HG02870 (cell line): ENCODE results near the gene PCDHGA11.
"Not testable (repeated sequence)": the region's sequence is repeated elsewhere in the genome, so short reads cannot be mapped to it uniquely, and the experiment has no call there.

Source experiments
- ATAC-seq: cut with Tn5 transposase; IDR thresholded peaks from one replicate; pipeline ENCODE4 v1.9.1; 2021; ENCODE audit warnings: mild to moderate bottlenecking, moderate library complexity; ENCODE audit not compliant: unreplicated experiment

The PCDHGA11 gene

DNA sequence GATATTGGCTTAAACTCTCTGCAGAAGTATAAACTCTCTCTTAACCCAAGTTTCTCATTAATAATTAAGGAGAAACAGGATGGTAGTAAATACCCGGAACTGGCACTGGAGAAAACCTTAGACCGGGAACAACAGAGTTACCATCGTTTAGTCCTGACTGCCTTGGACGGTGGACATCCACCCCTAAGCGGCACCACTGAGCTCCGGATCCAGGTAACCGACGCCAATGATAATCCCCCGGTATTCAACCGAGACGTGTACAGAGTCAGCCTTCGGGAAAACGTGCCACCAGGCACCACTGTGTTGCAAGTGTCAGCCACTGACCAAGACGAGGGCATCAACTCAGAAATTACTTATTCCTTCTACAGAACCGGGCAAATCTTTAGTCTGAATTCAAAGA, 22.2 kb upstream of the PCDHGA11 start:
- ATAC-seq = no peak

GRCh38 chr5:141399555-141400258, 21.1 kb upstream of the PCDHGA11 start:
- no peak for ATAC-seq

DNA sequence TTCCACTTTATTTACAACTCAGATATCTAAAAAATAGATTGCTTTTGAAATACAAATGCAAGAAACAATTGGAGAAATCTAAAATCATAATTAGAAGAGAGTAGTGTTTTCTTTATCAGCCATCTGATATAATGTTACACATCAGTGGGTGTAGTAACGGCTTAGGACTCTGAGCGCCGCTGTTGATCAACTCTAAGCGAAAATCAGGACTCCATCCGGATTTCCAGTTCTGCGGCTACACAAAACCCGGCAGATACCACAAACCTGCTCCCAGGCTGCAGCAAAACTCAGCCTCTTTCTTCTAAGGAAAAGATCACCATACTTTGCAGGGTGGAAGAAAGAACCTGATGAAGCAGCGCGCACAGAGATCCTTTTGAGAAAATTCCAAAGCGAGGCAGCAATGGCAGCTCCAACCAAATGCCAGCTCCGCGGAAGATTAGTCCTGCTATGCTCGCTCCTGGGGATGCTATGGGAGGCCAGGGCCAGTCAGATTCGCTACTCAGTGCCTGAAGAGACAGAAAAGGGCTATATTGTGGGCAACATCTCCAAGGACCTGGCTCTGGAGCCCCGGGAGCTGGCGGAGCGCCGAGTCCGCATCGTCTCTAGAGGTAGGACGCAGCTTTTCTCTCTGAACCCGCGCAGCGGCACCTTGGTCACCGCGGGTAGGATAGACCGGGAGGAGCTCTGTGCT, 18.2 kb upstream of the PCDHGA11 start, which contains the start of gene PCDHGA9:
TSS of gene PCDHGA9 (plus strand) at position 226 of the 691 bp plus-strand sequence. CDS start at position 401, 175 bp downstream.
- ATAC-seq = no peak

- no peak for ATAC-seq
Measured at GRCh38 chr5:141403387-141403786, 17.5 kb upstream of the PCDHGA11 start.

DNA sequence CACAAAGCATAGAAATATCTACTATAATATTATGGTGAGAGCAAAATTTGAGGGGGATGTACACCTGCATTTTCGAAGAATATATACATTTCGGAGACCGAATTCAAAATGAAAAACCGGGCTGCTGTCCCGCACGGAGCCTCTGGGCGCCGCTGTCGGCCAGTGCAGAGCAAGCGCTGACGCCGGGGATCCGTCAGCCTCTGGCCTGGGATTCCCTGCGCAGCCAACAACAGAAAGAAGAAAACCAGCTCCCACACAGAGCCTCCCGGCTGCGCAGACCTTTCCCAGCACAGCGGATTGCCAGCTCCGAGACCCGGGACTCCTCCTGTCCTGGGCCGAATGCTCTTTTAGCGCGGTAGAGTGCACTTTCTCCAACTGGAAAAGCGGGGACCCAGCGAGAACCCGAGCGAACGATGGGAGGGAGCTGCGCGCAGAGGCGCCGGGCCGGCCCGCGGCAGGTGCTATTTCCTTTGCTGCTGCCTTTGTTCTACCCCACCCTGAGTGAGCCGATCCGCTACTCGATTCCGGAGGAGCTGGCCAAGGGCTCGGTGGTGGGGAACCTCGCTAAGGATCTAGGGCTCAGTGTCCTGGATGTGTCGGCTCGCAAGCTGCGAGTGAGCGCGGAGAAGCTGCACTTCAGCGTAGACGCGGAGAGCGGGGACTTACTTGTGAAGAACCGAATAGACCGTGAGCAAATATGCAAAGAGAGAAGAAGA, 12.9 kb upstream of the PCDHGA11 start, which contains the start of gene PCDHGB6:
TSS of gene PCDHGB6 (plus strand) at position 232 of the 716 bp plus-strand sequence. CDS start at position 414, 182 bp downstream.
- peak; percentile 69 for ATAC-seq

- ATAC-seq = no peak
Measured at GRCh38 chr5:141409598-141410306, 11.1 kb upstream of the PCDHGA11 start.

DNA sequence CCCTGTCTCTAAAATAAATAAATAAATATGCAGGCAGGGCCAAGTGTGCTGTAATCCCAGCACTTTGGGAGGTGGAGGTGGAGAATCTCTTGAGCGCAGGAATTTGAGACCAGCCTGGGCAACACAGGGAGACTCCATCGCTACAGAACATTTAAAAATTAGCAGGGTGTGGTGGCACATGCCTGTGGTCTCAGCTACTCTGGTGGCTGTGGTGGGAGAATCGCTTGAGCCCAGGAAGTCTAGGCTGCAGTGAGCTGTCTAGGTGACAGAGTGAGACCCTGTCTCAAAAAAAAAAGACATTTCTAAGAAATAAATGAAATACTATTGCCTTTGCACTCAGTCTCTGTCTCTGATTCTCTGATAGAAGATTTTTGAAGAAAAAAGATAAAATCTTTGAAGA, 9.3 kb upstream of the PCDHGA11 start:
- no peak for ATAC-seq

DNA sequence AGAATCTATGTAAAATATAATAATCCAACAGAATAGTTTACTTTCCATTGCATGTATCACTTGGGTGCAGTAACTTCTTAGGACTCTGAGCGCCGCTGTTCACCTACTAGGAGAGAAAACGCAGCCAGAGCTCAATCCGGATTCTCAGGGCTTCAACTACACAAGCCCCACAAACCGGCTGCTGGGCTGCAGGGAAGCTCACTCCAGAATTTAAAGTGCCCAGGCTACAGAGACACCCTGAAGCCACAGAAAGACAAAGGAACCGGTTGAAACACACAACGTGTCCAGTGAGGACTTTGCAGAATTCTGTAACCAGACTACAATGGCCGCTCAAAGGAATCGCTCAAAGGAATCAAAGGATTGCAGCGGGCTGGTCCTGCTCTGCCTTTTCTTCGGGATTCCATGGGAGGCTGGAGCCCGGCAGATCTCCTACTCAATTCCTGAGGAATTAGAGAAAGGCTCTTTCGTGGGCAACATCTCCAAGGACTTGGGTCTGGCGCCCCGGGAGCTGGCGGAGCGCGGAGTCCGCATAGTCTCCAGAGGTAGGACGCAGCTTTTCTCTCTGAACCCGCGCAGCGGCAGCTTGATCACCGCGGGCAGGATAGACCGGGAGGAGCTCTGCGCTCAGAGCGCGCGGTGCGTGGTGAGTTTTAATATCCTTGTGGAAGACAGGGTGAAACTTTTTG, 7.9 kb upstream of the PCDHGA11 start, which contains the start of gene PCDHGA10:
TSS of gene PCDHGA10 (plus strand) at position 134 of the 686 bp plus-strand sequence. CDS start at position 323, 189 bp downstream.
- peak; percentile 82 for ATAC-seq

DNA sequence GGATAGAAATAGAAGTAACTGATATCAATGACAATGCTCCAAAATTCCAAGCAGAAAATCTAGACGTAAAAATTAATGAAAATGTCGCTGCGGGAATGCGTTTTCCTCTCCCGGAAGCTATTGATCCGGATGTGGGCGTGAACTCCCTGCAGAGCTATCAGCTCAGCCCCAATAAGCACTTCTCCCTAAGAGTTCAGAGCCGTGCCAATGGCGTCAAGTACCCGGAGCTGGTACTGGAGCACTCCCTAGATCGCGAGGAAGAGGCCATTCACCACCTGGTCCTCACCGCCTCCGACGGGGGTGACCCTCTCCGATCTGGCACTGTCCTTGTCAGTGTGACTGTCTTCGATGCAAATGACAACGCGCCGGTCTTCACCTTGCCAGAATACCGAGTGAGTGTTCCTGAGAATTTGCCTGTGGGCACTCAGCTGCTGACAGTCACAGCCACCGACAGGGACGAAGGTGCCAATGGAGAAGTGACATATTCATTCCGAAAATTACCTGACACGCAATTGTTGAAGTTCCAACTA, 7.2 kb upstream of the PCDHGA11 start:
- no peak for ATAC-seq

DNA sequence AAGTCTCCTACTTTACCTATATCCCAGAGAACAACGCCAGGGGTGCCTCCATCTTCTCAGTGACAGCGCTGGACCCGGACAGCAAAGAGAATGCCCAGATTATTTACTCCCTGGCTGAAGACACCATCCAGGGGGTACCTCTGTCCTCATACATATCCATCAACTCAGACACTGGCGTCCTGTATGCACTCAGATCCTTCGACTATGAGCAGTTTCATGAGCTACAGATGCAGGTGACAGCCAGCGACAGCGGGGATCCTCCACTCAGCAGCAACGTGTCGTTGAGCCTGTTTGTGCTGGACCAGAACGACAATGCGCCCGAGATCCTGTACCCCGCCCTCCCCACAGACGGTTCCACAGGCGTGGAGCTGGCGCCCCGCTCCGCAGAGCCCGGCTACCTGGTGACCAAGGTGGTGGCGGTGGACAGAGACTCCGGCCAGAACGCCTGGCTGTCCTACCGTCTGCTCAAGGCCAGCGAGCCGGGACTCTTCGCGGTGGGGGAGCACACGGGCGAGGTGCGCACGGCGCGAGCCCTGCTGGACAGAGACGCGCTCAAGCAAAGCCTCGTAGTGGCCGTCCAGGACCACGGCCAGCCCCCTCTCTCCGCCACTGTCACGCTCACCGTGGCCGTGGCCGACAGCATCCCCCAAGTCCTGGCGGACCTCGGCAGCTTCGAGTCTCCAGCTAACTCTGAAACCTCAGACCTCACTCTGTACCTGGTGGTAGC, 6.1 kb upstream of the PCDHGA11 start:
- not testable (repeated sequence) for ATAC-seq

DNA sequence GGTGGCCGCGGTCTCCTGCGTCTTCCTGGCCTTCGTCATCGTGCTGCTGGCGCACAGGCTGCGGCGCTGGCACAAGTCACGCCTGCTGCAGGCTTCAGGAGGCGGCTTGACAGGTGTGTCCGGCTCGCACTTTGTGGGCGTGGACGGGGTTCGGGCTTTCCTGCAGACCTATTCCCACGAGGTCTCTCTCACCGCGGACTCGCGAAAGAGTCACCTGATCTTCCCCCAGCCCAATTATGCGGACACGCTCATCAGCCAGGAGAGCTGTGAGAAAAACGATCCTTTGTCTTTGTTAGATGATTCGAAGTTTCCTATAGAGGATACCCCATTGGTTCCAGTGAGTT, 5.6 kb upstream of the PCDHGA11 start:
- not testable (repeated sequence) for ATAC-seq

DNA sequence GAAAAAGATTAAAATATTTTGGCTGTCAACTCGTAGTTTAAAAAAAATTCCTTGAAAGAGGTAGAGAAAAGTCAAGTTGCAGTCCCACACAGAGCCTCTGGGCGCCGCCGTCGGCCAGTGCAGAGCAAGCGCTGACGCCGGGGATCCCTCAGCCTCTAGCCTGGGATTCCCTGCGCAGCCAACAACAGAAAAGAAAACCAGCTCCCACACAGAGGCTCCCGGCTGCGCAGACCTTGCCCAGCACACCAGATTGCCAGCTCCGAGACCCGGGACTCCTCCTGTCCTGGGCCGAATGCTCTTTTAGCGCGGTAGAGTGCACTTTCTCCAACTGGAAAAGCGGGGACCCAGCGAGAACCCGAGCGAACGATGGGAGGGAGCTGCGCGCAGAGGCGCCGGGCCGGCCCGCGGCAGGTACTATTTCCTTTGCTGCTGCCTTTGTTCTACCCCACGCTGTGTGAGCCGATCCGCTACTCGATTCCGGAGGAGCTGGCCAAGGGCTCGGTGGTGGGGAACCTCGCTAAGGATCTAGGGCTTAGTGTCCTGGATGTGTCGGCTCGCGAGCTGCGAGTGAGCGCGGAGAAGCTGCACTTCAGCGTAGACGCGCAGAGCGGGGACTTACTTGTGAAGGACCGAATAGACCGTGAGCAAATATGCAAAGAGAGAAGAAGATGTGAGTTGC, 3.2 kb upstream of the PCDHGA11 start, which contains the start of gene PCDHGB7:
TSS of gene PCDHGB7 (plus strand) at position 184 of the 679 bp plus-strand sequence. CDS start at position 367, 183 bp downstream.
- ATAC-seq = peak; percentile 51

GRCh38 chr5:141419074-141419880, 1.6 kb upstream of the PCDHGA11 start:
- ATAC-seq = no peak

DNA sequence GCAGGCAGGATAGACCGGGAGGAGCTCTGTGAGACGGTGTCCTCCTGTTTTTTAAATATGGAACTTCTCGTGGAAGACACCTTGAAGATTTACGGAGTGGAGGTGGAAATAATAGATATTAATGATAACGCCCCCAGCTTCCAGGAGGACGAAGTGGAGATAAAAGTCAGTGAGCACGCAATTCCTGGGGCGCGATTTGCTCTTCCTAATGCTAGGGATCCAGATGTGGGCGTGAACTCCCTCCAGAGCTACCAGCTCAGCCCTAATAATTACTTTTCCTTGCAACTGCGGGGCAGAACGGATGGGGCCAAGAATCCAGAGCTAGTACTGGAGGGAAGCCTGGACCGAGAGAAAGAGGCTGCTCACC, 621 bp downstream of the PCDHGA11 start:
- ATAC-seq = no peak

DNA sequence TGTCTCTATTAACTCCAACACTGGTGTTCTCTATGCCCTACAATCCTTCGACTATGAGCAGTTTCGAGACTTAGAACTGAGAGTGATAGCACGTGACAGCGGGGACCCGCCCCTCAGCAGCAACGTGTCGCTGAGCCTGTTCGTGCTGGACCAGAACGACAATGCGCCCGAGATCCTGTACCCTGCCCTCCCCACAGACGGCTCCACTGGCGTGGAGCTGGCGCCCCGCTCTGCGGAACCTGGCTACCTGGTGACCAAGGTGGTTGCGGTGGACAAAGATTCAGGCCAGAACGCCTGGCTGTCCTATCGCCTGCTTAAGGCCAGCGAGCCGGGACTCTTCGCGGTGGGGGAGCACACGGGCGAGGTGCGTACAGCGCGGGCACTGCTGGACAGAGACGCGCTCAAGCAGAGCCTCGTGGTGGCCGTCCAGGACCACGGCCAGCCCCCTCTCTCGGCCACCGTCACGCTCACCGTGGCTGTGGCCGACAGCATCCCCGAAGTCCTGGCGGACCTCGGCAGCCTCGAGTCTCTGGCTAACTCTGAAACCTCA, 2.0 kb downstream of the PCDHGA11 start:
- no peak for ATAC-seq

DNA sequence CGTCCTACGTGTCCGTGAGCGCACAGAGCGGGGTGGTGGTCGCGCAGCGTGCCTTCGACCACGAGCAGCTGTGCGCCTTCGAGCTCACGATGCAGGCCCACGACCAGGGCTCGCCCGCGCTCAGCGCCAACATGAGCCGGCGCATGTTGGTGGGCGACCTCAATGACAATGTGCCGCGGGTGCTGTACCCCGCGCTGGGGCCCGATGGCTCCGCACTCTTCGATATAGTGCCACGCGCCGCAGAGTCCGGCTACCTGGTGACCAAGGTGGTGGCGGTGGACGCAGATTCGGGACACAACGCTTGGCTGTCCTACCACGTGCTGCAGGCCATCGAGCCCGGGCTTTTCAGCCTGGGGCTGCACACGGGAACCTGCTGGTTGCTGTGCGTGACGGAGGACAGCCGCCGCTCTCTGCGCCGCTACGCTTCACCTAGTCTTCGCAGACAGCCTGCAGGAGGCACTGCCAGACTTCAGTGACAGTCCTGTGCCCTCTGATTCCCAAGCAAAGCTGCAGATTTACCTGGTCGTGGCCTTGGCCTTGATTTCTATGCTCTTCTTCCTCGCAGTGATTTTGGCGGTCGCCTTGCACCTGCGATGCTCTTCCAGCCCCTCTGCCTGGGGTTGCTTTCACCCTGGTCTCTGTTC, 7.1 kb downstream of the PCDHGA11 start:
- no peak for ATAC-seq
